ENCODE data around the gene GTF2F2.

The GTF2F2 gene

GRCh38 chr13:45122941-45123340 is 2.6 kb downstream of the GTF2F2 start:
- no peak for DNase-seq

- no peak for DNase-seq
Measured at GRCh38 chr13:45132369-45133064, 12.2 kb downstream of the GTF2F2 start.

DNA sequence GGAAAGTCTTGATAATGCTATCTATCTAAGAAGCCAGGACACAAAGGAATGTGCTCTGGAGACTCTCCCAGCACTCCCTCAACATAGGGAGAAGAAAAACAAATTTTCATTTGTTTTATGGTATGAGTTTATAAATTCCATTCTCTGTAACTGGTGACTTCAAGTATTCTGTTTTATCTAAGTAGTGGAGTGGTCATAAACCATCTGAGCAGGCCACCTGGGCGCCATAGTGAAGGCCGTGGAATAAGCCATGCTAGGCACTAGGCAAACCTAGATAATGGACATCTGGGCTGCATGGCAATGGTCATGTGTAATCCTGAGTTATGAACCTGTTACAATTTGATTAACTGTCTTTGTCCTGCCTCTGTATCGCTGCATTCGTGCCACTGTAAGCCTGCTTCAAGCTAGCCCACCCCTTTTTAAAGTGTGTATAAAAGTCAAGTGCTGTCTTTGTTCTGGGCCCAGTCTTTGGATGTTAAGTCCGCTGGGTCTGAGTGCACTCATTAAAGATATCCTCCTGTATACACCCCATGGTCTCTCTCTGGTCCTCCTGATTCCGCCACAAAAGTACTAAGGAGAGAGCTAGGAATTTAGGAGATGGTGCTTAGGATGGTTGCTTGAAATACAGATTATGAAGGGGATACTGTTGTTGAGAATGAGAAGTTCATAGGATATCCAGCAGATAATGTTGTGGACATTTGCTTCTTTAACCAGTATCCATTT is 13.2 kb downstream of the GTF2F2 start:
- no peak for DNase-seq

GRCh38 chr13:45136741-45137504 is 16.6 kb downstream of the GTF2F2 start:
- DNase-seq = no peak

GRCh38 chr13:45137526-45137925 is 17.2 kb downstream of the GTF2F2 start:
- no peak for DNase-seq

DNA sequence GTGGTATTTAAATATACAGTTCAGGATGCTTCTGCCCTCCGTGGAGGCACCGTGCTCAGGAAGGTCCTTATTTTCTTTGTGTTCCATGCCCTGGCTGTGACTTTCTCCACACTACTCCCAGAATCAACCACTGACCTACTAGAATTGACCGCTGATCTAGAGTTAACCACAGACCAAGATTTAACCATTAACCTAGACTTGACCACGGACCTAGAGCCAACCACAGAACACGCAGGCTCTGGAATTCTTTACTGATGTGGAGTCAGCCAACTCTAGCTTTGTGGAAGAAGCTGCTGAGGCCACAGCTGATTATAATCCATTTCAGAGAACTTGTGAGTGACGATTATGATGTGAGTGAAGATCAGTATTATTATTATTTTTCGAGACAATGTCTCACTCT is 18.0 kb downstream of the GTF2F2 start:
- DNase-seq = no peak

- DNase-seq = no peak
Measured at GRCh38 chr13:45141369-45141768, 21.1 kb downstream of the GTF2F2 start.

DNA sequence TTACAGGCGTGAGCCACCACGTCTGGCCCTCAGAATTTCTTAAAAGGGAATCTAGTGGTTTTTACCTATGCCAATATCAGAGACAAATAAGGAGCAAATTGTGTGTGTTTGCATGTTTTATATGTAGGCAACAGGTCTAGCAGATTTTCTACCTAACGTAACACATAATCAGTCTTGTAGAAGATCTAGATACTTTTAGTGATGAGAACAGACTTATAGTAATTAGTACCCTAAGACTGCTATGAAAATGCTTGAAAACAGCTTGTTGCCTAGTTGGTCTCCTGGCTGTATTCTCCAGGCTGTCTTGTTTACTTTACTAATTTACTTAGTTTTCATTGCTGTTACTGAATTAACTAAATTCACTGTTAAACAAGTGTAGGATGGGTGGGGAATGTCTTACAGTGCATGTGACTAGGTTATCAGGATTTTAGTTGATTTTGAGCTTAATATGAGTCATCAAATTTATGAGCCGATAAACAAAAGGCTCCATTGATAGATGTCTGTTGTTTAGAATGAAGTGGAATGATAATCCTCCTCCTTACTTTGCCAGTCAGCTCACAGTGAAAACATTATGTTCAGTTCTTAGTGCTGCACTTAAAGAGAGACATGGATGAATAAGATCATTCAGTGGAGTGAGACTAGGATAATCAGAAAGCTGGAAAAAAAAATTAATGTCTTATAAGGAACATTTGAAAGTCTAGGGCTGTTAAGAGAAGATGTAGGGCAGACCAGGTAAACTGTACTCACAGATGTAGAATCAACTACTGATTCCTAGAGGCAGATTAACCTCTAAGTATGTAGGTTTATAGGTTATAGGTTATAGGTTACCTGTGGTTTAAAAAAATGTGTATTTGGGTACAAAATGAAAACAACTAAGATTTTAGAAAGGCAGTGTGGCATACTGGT is 22.4 kb downstream of the GTF2F2 start:
- DNase-seq = no peak

- no peak for DNase-seq
Measured at GRCh38 chr13:45143346-45143751, 23.0 kb downstream of the GTF2F2 start.

DNA sequence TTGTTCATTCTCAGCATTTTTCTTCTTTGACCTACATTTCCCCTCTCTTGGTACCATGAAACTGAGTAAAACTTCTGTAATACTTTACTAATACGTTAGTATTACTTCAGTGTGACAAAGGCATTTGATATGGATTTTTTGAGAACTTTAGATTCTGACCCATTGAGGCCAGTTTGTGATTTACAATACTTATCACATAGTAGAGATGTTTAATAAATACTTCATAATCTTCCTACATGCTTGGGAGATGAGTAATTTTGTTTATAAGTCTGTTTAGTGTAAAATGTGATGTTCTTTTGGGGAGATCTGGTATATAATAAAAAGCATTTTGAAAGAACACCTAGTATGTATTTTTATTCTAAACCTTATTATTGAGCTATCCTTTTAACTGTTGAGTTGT is 29.7 kb downstream of the GTF2F2 start:
- DNase-seq = no peak

GRCh38 chr13:45156565-45157361 is 36.5 kb downstream of the GTF2F2 start:
- no peak for DNase-seq

GRCh38 chr13:45162194-45162593 is 41.9 kb downstream of the GTF2F2 start:
- DNase-seq = no peak

GRCh38 chr13:45162821-45163220 is 42.5 kb downstream of the GTF2F2 start:
- DNase-seq = no peak

GRCh38 chr13:45166858-45167257 is 46.5 kb downstream of the GTF2F2 start:
- no peak for DNase-seq

GRCh38 chr13:45167611-45168554 is 47.6 kb downstream of the GTF2F2 start:
- DNase-seq = no peak

- no peak for DNase-seq
Measured at GRCh38 chr13:45168555-45168930, 48.2 kb downstream of the GTF2F2 start.

- no peak for DNase-seq
Measured at GRCh38 chr13:45174478-45174877, 54.2 kb downstream of the GTF2F2 start.

GRCh38 chr13:45178349-45179162 is 58.2 kb downstream of the GTF2F2 start:
- no peak for DNase-seq

DNA sequence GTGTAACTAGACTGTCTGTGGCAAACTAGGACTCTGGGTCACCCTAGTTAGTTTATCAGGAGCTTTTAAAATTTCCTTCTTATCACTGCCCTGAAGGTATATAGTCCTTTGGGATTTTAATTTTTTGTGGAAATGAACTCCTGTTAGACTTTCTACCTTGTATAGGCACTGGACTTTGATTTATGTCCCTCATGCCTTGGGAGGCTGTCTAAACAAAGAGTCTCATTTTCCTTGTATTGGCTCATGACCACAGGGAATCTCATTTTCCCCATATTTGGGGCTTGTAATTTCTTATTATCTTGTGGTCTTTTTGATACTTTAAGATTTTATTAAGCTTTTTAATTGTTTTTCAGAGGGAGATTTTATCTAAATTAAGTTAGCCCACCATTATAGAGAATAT is 59.1 kb downstream of the GTF2F2 start:
- DNase-seq = no peak

DNA sequence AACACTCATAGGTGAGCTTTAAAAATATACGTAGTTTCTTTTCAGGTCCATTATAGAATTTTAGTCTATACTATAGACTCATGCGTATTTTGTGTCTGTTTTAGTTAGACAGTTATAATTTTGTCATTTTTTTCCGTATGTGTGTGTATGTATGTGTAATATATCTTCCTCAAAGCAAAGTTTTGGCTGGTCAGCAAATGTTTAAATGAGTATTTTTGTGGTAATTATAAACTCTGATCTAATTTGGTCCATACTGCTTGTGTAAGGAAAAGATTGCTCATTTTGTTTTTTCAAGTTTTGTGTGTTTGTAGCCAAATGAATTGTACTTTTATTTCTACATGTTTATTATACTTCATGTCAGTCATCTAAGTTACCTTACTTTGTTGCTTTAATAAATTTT is 60.0 kb downstream of the GTF2F2 start:
- DNase-seq = no peak

Data from stimulated activated CD4-positive, alpha-beta T cell treated with anti-CD3 and anti-CD28 coated beads, Interleukin-1b, Interleukin-23, amount 100 ng/mL, for 48 hours (primary cell).